Astrocyte (in vitro differentiated cells and primary cell): ENCODE results near the gene UBE2G1.

ENCODE experiments used
- CTCF ChIP-seq: IDR thresholded peaks from 2 replicates; pipeline ENCODE4 v1.5.1; 2011; ENCODE audit warnings: low read depth, mild to moderate bottlenecking, inconsistent platforms, low read length, moderate library complexity; ENCODE audit not compliant: insufficient read depth
- EZH2 ChIP-seq: IDR thresholded peaks from 2 replicates; pipeline ENCODE4 v1.6.1; 2012; ENCODE audit warnings: mild to moderate bottlenecking, low read length, inconsistent platforms; ENCODE audit not compliant: insufficient read depth

DNA sequence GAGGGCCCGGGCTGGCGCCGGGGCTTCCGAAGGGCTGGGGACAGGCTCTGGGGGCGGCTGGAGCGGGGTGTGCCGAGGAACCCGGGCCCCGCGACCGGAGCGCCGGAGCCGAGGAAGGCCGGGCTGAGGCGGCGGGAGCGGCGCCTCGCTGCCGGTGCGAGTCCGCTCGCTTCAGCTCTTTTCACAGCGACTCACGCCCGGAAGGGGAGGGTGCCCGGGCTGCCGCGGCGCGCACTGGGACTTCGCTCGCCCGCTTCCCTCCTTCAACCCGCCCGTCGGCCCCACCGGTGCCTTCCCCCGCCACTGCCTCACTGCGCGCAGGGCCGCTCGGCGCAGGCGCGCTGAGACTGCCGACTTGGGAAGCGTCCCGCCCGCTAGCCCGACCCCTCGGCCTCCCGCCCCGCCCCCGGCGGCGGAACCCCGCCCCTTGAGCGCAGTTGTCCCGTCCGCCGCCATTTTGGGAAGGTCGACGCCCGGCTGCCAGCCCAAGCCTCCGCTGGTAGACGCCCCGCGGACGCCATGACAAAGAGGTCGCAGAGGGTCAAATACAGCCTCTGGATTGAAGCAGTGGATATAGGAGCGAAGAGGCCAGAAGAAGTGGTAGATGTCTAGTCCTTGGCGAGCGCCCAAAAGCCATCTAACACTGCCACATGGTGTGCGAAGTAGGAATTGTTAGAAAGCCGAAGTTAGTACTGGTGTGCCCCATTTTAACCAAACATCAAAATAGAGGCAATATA, at the start of gene UBE2G1:
- TF ChIP-seq EZH2 (no peak), CTCF (no peak)
